ENCODE results near the gene ATP6AP1. TPM values are rescaled to one million over a fixed set of nuclear protein-coding genes. Genes with fewer than 3 reads are reported as not detected.

The ATP6AP1 gene
- total and polyA plus RNA-seq, 9 of the 15 experiments (the other 6 are each of a cell fraction or from before 2014, with no cell fraction given) = 8.3 to 90.5 (median 52.9) TPM

GRCh38 chrX:154444755-154445246 lies 16.3 kb downstream of the ATP6AP1 start:
- ChIA-PET POLR2A (interaction anchor here (0.7 to 1.7 kb wide), 5 partner anchors 12 to 47 kb away, joined by 3 to 10 read pairs (median 4); partner anchors contain the start of genes DNASE1L1, PLXNA3, RPL10 and SLC10A3), CTCF (ENCODE audit: low intra/inter-chr PET ratio) (no interaction called here)
- Histone ChIP-seq H3K9me1 (ENCODE audit: control insufficient read depth, insufficient read depth, low read length) (no peaks in the 10 kb centered on the region), H2AFZ (ENCODE audit: low read depth, low read length) (0 out of 2 replicates have a peak overlapping the region, but pooled peaks have one; percentile 77), H3K4me2 (ENCODE audit: insufficient read depth, low read length) (peak overlapping the region; percentile 78), H3K36me3 (ENCODE audit: control insufficient read depth, insufficient read depth, low read length) (peaks cover 65% of the 10 kb centered on the region; the same call in 2 of the 3 replicates), H3K27ac (ENCODE audit: extremely low read depth, low read depth, low read length) (peak overlapping the region; percentile 80), H3K9ac (ENCODE audit: insufficient read depth in 1 of 2, low read depth in 2 of 2, low read length in 2 of 2) (peak overlapping the region; percentile 89 to 97), H3K79me2 (ENCODE audit: control insufficient read depth, insufficient read depth, low read length) (peaks cover 18% of the 10 kb centered on the region), H4K20me1 (replicated peaks; ENCODE audit: control insufficient read depth, insufficient read depth, low read length) (no peaks in the 10 kb centered on the region), H3K9me3 (replicated peaks; ENCODE audit: control insufficient read depth, insufficient read depth, low read depth, low read length) (no peaks in the 10 kb centered on the region), H3K27me3 (ENCODE audit: control insufficient read depth in 2 of 2, insufficient read depth in 2 of 2, low read length in 2 of 2) (no peaks in the 10 kb centered on the region), H3K4me3 (peak overlapping the region; percentile 76), H3K4me1 (replicated peaks in 1 of 2; ENCODE audit: control insufficient read depth in 2 of 2, insufficient read depth in 2 of 2, low read length in 2 of 2) (peaks cover 9 to 36% of the 10 kb centered on the region in 2 experiments; a peak in 4 of 5 replicates)
- ATAC-seq = peak; percentile 60
- no TSS peak for BruUV-seq (replicated peaks)
- FAIRE-seq = no peak
- 27% methylated on average over 10 of the region's 13 CpGs for WGBS (ENCODE audit: insufficient coverage, low coverage, missing lambda C conversion rate)
- TF ChIP-seq ZNF263 (CRISPR knock-in tag; IDR thresholded peaks at IDR 0.05; ENCODE audit: borderline replicate concordance) (0 out of 2 replicates have a peak, but pooled peaks have one; percentile 15), ZNF431 (CRISPR knock-in tag; IDR thresholded peaks at IDR 0.05) (no peak), STAT6 (CRISPR knock-in tag; IDR thresholded peaks at IDR 0.05) (no peak), ZBTB40 (IDR thresholded peaks at IDR 0.05) (peak; percentile 51; the same call in 1 of the 2 replicates), ZBTB40 (CRISPR knock-in tag; IDR thresholded peaks at IDR 0.05) (no peak), ZNF740 (CRISPR knock-in tag; IDR thresholded peaks at IDR 0.05) (0 out of 2 replicates have a peak, but pooled peaks have one; percentile 15), ZNF740 (tag; IDR thresholded peaks at IDR 0.05) (no peak)
- in situ Hi-C loops (cut with MboI) (no loop called here), intact Hi-C loops (cut with micrococcal nuclease) (no loop called here)
- peak in 1 of 4 experiments; percentile 29 for DNase-seq (ENCODE audit: extremely low read depth in 1 of 4, low spot score in 3 of 4)

Data from K562 (cell line).